GM21529 (cell line): Measurements from ENCODE around the gene RABL6.
"Not testable (repeated sequence)": the region's sequence is repeated elsewhere in the genome, so short reads cannot be mapped to it uniquely, and the experiment has no call there.

Source experiments
- ATAC-seq: cut with Tn5 transposase; IDR thresholded peaks from one replicate; pipeline ENCODE4 v1.9.1; 2021; ENCODE audit not compliant: unreplicated experiment

The RABL6 gene

GRCh38 chr9:136856079-136856476, 48.3 kb downstream of the RABL6 start:
- no peak for ATAC-seq

DNA sequence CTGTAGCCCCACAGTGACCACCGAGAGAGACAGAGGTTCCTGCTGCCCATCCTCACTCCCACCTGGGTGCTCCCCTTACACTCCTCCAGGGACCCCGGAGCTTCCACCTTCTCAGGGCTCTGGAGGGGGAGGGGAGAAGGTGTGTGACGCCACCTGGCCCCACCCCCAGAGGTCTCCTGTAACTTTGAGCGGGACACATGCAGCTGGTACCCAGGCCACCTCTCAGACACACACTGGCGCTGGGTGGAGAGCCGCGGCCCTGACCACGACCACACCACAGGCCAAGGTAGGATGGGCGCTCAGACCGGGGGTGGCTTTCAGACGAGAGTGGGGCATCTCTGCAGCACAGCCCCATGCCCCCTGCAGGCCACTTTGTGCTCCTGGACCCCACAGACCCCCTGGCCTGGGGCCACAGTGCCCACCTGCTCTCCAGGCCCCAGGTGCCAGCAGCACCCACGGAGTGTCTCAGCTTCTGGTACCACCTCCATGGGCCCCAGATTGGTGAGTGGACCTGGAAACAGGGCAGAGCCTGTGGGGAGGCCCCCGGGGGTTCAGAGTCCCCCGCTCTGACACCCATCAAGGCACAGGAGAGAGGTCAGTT, 48.9 kb downstream of the RABL6 start:
- ATAC-seq, result no peak

GRCh38 chr9:136857166-136857565, 49.4 kb downstream of the RABL6 start:
- ATAC-seq, result no peak

DNA sequence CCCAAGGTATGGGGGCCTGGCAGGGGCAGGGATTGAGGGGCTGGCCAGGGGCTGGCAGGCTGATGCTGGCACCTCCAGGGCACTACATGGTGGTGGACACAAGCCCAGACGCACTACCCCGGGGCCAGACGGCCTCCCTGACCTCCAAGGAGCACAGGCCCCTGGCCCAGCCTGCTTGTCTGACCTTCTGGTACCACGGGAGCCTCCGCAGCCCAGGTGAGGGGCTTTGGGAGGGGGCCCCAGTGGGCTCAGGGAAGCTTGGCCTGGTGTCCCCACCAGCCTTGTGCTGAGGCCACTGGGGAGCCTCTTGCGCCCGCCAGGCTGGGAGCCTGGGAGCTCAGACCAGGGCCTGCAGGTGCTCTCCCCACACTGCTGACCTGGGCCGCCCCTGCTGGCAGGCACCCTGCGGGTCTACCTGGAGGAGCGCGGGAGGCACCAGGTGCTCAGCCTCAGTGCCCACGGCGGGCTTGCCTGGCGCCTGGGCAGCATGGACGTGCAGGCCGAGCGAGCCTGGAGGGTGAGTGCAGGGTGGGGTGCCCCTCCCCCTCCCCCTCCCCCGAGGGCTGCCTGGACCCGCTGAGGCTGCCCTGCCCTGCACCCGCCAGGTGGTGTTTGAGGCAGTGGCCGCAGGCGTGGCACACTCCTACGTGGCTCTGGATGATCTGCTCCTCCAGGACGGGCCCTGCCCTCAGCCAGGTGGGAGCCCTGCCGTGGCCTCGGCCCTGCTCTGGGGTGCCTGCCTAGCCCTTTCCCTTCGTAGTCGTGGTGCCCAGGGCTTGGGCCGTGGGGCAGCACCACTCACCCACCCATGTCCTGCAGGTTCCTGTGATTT, 50.0 kb downstream of the RABL6 start:
- ATAC-seq, result no peak

DNA sequence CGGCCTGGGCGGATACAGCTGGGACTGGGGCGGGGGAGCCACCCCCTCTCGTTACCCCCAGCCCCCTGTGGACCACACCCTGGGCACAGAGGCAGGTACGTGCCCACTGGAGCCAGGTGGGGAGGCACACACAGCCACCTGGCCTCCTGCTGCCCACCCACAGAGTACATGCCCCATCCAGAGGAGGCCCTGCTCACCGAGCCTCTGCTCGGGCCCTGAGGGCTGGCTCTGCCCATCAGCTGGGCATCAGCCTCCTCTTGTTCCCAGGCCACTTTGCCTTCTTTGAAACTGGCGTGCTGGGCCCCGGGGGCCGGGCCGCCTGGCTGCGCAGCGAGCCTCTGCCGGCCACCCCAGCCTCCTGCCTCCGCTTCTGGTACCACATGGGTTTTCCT, 50.7 kb downstream of the RABL6 start:
- ATAC-seq, result no peak

DNA sequence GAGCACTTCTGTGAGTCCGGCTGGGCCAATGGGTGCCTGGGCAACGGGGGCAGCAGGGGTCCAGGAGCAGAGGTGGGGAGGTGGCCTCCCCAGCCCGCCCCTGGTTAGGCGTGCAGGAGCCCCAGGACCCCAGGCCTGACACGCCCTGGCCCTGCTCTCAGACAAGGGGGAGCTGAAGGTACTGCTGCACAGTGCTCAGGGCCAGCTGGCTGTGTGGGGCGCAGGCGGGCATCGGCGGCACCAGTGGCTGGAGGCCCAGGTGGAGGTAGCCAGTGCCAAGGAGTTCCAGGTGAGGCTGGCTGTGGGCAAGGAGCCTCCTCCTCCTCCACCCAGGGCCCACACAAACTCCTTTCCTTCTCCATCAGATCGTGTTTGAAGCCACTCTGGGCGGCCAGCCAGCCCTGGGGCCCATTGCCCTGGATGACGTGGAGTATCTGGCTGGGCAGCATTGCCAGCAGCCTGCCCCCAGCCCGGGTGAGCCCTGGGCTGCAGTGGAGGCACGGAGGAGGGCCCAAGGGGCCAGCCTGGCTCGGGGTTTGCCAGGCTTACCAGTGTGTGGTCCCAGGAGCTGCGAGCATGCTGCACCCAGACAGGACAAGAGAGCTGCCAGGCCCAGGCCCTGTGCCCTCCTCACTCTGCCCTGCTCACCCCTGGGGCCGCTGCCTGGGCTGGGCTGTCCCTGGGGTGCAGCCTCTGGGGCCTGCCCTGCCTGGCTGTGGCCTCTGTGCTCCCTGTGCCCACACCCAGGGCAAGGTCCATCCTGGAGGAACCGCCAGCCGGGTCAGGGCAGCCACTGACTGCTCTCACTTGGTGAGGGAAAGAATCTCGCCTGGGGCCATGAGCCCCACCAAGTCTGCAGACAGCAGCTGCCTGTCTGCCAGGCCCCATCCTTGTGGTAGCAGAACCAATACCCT, 51.4 kb downstream of the RABL6 start:
- ATAC-seq, result no peak

DNA sequence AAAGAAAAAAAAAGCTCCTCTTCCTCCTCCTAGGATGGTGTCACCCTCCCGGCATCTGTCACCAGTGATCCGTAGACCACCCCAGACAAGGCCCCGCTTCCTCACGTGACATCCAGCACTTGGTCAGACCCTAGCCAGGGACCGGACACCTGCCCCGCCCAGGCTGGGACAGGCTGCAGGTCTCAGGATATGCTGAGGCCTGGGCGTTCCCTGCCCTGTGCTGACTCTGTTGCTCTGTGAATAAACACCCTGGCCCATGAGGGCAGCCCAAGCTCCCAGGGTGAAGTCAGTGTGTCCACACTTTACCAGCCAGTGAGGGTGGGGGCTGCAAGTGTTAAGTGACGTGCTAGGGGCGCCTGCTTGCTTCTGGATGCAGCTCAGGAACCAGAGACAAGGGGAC, 52.8 kb downstream of the RABL6 start:
- ATAC-seq, result no peak

- ATAC-seq, result no peak
These were observed 53.5 kb downstream of the RABL6 start for GRCh38 chr9:136860933-136861873.

- no peak for ATAC-seq
These were observed 54.2 kb downstream of the RABL6 start for GRCh38 chr9:136861874-136862457.

DNA sequence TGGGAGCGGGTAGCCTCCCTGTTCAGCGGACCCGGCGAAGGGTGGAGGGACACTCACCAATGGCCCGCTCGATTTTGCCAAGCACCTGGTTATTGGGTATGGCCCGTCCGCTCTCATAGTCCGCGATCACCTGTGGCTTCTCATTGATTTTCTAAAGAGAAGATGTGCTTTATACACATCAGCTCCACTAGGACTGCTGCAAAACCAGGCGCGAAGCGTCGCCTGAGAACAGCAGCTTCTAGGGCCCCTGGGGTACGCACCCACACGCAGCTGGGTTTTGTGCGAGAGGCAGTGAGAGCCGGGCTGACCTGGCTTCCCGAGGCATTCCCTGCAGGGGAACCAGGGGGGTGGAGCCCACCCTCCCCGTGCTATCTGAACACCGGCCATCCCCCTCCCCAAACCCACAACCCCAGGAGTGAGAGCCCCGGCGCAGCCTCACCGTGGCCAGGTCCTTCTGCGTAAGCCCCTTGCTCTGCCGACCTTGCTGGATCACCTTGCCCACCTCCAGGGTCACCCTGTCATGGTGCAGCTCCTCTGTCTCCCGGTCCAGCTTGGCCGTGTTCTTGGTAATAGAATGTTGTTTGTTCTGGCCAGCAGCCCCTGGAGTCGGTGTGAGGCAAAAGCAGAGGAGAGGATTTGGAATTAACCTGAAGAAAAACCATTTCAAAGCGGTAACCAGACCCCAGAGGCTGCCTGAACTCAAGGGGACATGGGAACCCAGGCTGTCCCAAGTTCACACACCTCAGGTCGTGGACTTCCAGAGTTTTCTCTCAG, 55.3 kb downstream of the RABL6 start:
- ATAC-seq, result no peak

DNA sequence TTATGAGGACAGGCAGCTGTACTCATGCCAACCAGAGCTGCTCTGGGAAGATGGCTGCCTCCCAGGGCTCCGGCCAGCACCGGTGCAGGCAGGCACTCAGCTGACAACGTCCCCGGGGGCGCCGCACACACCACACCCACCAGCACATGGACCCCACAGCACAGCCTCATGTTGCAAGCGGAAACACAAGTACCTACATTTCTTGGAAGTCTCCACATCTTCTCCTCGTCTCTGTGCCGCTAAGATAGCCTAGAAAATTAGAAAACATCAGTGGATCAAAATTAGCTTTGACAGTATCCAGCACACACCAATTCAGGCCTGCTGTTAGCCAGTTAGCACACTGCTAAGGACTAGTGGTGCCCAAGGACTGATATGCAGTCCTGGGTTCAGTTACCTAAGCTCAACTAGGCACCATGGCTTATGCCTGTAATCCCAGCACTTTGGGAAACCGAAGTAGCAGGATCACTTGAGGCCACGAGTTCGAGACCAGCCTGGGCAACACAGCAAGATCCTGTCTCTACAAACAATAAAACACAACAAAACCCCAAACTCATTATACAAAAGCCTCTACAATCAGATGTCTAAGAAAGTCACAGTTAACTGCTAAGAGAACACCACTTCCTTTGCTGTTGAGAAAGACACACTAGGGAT, 56.0 kb downstream of the RABL6 start:
- no peak for ATAC-seq

DNA sequence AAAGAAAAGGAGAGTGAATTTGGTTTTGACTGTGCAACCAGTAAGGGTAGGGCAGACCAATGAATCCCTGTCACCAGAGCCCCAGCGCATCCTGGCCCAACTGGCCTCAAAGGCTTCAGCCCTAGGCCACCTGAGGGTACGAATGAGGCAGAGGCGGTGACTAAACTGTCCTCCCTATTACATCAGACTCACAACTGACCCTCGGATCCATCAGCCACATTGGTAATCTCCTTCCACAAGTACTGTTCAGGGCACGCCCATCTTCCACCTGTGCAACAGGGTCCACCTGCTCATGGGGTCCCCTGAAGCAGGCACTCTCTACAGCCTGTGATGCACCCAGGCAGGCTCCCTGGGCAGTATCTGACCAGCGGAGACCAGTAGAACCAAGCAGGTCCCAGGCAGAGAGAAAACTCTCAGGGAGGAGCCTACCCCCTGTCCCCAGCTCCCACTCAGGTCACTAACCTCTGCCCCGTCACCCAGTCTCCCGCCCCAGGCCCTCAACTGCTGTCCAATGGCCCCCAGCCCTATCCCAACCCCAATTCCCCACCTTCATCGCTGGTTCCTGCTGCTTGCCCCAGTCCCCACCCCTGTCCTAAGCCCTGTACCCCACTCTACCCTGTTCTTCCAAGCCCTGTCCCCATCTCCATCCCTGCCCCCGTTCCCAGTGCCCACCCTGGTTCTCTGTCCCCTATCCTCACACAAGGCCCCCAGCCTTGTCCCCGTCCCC, 57.5 kb downstream of the RABL6 start:
- ATAC-seq, result no peak

- no peak for ATAC-seq
These were observed 58.0 kb downstream of the RABL6 start for GRCh38 chr9:136865768-136866103.

GRCh38 chr9:136866898-136867421, 59.2 kb downstream of the RABL6 start:
- not testable (repeated sequence) for ATAC-seq

DNA sequence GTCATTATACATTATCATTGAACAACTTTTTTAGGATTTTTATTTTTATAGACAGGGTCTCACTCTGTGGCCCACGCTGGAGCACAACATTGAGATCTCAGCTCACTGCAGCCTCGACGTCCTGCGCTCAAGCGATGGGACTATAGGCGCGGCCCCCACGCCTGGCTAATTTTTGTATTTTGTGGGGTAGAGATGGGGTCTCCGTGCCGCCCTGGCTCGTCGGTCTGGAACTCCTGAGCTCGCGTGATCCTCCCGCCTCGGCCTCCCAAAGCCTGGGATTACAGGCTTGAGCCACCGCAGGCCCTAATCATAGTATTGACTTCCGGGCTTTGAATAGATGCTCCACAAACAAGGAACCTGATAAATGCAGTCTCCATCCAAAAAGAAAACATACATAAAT, 59.7 kb downstream of the RABL6 start:
- ATAC-seq, result no peak

DNA sequence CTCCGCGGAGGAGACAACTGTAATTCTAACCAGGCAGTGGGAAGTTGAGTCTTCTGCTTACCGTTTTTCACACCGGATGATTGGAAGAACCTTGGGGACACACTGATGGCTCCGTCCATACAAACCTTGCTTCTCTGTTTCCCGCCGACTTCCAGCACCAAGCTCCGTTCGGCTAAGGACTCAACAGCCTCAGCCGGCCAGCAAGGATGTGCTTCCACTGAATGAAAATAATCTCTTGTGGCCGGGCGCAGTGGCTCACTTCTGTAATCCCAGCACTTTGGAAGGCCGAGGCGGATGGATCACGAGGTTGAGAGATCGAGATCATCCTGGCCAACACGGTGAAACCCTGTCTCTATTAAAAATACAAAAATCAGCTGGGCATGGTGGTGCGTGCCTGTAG, 60.2 kb downstream of the RABL6 start:
- ATAC-seq, result no peak

DNA sequence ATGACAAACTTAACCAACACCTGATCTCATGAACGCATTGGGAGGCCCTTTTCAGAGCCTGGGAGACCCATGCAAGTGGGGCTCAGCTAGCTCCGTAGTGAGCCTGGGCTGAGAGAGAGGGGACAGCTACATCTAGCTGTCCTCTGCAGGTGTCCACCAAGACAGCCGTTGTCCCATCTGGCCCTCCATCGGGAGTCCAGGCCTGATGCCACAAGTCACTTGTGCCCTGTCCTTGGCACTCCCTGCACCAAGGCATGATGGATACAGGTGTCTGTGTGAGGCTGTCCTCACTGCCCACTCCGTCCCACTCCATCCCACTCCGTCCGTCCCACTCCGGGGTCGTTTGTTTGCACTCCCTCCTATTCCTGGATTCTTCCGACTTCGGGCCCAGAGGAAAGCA, 60.9 kb downstream of the RABL6 start:
- no peak for ATAC-seq

DNA sequence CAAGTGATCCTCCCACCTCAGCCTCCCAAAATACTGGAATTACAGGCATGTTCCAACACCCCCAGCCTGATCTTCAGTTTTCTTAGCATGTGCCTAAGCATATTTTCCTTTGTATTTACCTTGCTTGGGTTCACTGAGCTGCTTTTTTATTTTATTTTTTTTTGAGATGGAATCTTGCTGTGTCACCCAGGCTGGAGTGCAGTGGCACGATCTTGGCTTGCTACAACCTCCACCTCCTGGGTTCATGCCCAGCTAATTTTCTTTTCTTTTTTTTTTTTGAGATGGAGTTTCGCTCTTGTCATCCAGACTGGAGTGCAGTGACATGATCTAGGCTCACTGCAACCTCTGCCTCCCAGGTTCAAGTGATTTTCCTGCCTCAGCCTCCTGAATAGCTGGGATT, 61.9 kb downstream of the RABL6 start:
- not testable (repeated sequence) for ATAC-seq
